ENCODE data around the gene ARHGEF11.

DNA sequence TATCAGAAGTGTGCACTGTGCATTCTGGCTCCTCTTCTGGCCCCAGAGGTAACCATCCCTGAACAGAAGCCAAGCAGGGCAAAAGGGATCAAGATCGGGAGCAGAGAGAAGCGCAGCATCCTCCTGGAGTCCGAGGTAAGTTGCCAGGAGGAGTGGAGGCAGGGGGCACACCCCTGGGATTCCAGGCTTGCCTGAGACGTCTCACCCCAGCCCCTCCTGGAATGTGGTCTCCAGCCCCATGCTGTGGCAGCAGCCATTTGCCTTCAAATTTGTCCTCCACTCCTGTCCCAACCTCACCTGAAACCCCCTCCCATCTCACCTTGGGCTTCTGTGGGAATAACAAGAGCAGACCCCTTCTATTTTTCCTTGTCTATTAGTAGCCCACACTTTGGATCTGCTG is 115.1 kb downstream of the ARHGEF11 start:
- TF ChIP-seq, protein P1, sequence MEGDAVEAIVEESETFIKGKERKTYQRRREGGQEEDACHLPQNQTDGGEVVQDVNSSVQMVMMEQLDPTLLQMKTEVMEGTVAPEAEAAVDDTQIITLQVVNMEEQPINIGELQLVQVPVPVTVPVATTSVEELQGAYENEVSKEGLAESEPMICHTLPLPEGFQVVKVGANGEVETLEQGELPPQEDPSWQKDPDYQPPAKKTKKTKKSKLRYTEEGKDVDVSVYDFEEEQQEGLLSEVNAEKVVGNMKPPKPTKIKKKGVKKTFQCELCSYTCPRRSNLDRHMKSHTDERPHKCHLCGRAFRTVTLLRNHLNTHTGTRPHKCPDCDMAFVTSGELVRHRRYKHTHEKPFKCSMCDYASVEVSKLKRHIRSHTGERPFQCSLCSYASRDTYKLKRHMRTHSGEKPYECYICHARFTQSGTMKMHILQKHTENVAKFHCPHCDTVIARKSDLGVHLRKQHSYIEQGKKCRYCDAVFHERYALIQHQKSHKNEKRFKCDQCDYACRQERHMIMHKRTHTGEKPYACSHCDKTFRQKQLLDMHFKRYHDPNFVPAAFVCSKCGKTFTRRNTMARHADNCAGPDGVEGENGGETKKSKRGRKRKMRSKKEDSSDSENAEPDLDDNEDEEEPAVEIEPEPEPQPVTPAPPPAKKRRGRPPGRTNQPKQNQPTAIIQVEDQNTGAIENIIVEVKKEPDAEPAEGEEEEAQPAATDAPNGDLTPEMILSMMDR (IDR thresholded peaks at IDR 0.05), result no peak
- no peak for TF ChIP-seq POLR2A (IDR thresholded peaks at IDR 0.05)
- no peak for TF ChIP-seq POLR2AphosphoS5 (IDR thresholded peaks at IDR 0.05)
